RCC 7860 (cell line): Measurements from ENCODE around the gene PPP1R14C.
"Not testable (repeated sequence)": the region's sequence is repeated elsewhere in the genome, so short reads cannot be mapped to it uniquely, and the experiment has no call there.

Experiments
- DNase-seq: peaks from one replicate; pipeline ENCODE4 v3.0.0-alpha.2; 2015; ENCODE audit warnings: low spot score
- FAIRE-seq: peaks from 2 replicates; lab custom pipeline; 2012; peaks lifted over from hg19 to GRCh38; lab: Jason Lieb, UNC

PPP1R14C gene

GRCh38 chr6:150187433-150187832, 44.6 kb downstream of the PPP1R14C start:
- DNase-seq, FAIRE-seq: not testable (repeated sequence)

GRCh38 chr6:150189122-150189521, 46.3 kb downstream of the PPP1R14C start:
- FAIRE-seq (no peak), DNase-seq (no peak)

- DNase-seq (peak; percentile 38), FAIRE-seq (no peak)
Measured at GRCh38 chr6:150191809-150192208, 49.0 kb downstream of the PPP1R14C start.

- no peak for FAIRE-seq
- no peak for DNase-seq
Measured at GRCh38 chr6:150194195-150194594, 51.4 kb downstream of the PPP1R14C start.

GRCh38 chr6:150195996-150196417, 53.2 kb downstream of the PPP1R14C start:
- DNase-seq (no peak), FAIRE-seq (no peak)

- DNase-seq (no peak), FAIRE-seq (no peak)
Measured at GRCh38 chr6:150196942-150197745, 54.3 kb downstream of the PPP1R14C start.

GRCh38 chr6:150198532-150198931, 55.7 kb downstream of the PPP1R14C start:
- FAIRE-seq (no peak), DNase-seq (no peak)

- no peak for FAIRE-seq
Measured at GRCh38 chr6:150199241-150199640, 56.4 kb downstream of the PPP1R14C start.

GRCh38 chr6:150200428-150201100, 57.7 kb downstream of the PPP1R14C start:
- FAIRE-seq (no peak), DNase-seq (no peak)

More at GRCh38 chr6:150199241-150199640, 56.4 kb downstream of the PPP1R14C start:
- DNase-seq: no peak

GRCh38 chr6:150201285-150201684, 58.4 kb downstream of the PPP1R14C start:
- no peak for DNase-seq

GRCh38 chr6:150201772-150202329, 59.0 kb downstream of the PPP1R14C start:
- DNase-seq (no peak), FAIRE-seq (no peak)

More at GRCh38 chr6:150201285-150201684, 58.4 kb downstream of the PPP1R14C start:
- FAIRE-seq: no peak

GRCh38 chr6:150202404-150202803, 59.6 kb downstream of the PPP1R14C start:
- FAIRE-seq: no peak
- DNase-seq: no peak

GRCh38 chr6:150202934-150203333, 60.1 kb downstream of the PPP1R14C start:
- FAIRE-seq (no peak), DNase-seq (no peak)

GRCh38 chr6:150203378-150203777, 60.5 kb downstream of the PPP1R14C start:
- DNase-seq: no peak
- FAIRE-seq: no peak

- FAIRE-seq (no peak), DNase-seq (no peak)
Measured at GRCh38 chr6:150203871-150204545, 61.2 kb downstream of the PPP1R14C start.

GRCh38 chr6:150204705-150205472, 62.0 kb downstream of the PPP1R14C start:
- no peak for FAIRE-seq
- no peak for DNase-seq

GRCh38 chr6:150207931-150208570, 65.2 kb downstream of the PPP1R14C start:
- FAIRE-seq (no peak), DNase-seq (peak; percentile 6)

- DNase-seq (no peak), FAIRE-seq (no peak)
Measured at GRCh38 chr6:150208611-150209352, 65.9 kb downstream of the PPP1R14C start.

GRCh38 chr6:150209415-150209814, 66.6 kb downstream of the PPP1R14C start:
- FAIRE-seq: no peak

More at GRCh38 chr6:150209415-150209814, 66.6 kb downstream of the PPP1R14C start:
- DNase-seq: no peak
